HG03139 (cell line): ENCODE data around the gene NOX1.

Experiments
- ATAC-seq: cut with Tn5 transposase; IDR thresholded peaks from one replicate; pipeline ENCODE4 v1.9.1; 2021; ENCODE audit not compliant: unreplicated experiment

Gene NOX1

DNA sequence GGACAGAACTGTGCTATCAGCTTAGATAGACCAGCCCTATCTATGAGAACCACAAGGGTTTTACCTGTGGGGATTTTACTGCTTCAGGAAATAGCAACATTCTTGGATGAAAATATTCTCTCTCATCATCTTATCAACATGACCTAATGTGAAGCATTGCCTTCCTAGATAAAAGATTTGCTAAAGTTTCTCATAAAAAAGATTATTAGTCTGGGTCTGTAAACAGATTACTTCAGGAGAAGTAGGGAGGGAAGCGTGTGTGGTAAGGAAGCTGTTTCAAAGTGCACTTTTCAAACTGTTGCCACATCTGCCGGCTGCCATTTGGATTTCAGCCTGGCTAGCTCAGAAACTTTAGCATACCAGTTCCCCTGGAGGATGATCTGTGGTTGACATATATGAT, at the start of gene NOX1:
TSS of gene NOX1 (minus strand) at position 35 of the 400 bp plus-strand sequence. CDS start 220 bp downstream, outside the sequence.
- no peak for ATAC-seq

DNA sequence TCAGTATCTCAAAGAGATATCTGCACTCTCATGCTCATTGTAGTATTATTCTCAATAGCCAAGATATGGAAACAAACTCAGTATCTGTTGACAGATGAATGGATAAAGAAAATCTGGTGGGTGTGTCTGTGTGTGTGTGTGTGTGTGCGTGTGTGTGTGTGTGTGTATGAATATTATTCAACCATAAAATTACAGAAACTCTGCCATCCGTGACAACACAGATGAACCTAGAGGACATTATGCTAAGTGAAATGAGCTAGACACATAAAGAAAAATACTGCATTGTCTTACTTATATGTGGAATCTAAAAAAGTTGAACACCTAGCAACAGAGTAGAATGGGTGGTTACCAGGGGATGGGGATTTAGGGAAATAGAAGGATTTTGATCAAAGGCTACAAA, 41.4 kb upstream of the NOX1 start:
- no peak for ATAC-seq

DNA sequence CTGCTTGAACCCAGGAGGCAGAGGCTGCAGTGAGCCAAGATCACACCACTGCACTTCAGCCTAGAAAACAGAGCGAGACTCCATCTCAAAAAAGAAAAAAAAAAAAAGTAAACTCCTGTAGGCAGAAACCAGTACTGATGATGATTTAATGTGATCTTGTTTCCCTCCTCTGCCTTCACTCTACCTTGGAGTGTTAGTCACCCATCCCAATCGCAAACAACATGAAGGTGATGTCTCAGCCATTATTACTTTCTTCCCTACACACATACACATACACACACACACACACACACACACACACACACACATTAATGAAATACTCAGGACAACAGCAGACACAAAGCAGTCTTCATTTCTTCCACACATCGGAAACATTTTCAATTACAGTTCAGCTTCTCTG, 39.0 kb upstream of the NOX1 start:
- ATAC-seq: no peak

DNA sequence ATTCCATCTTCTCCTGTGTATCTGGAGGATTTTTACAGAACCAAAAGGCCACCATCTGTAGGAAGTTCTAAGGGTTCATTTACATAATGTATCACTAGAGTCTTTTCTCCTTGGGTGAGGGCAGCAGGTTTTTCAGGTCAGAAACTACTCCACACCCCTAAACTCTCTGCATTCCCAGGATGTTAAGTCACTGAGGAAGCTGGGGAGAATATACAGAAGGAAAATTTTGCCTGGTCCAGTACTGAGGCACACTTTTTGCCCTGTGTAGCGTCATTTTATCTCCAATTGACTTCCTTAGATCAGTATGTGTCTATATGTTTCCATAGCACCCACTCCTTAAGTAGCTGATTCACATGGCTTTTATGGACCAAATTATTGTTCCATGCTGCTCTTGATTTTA, 37.6 kb upstream of the NOX1 start:
- ATAC-seq: no peak

DNA sequence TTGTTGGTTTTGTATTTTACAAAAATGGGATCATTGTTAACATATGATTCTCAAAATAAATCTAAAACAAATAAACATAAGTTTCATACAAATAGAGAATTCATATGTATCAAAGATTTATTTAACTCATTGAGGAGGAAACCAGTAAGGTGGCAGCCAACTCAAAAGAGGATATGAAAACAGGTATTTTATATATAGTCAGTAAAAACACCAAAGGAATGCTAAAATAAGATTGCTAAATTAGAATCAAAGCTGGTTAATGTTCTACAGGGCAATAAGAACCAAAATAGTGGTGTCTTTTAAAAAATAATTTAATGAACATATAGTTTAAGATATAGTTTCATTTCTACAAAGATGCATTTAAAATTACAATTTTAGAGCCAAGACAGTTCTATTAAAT, 31.5 kb upstream of the NOX1 start:
- ATAC-seq: no peak

DNA sequence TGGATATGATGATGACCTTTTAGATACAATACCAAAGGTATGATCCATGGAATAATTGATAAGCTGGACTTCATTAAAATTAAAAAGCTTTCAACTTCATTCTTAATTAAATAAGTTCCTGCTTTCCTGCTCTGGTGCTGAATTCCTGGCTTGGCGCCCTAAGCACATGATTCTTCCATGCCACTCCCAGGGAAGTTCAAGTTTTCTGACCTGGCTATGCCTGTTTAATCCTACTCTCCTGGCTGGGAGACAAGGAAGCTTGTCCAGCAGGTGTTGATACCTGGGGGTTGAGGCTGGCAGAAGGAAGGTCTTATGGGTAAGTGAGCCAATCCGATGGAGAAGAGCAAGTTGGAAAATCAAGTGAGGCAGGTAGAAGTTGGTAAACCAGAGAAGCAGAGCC, 30.3 kb upstream of the NOX1 start:
- ATAC-seq: no peak

GRCh38 chrX:100895365-100896075, 21.4 kb upstream of the NOX1 start:
- no peak for ATAC-seq

- no peak for ATAC-seq
Observed at GRCh38 chrX:100883654-100884053, 9.5 kb upstream of the NOX1 start.

GRCh38 chrX:100880368-100880767, 6.2 kb upstream of the NOX1 start:
- no peak for ATAC-seq

- ATAC-seq: no peak
Observed at GRCh38 chrX:100871594-100872560, 2.3 kb downstream of the NOX1 start.

GRCh38 chrX:100870527-100870926, 3.6 kb downstream of the NOX1 start:
- ATAC-seq: no peak

GRCh38 chrX:100868273-100868672, 5.9 kb downstream of the NOX1 start:
- ATAC-seq: no peak

GRCh38 chrX:100864657-100865391, 9.3 kb downstream of the NOX1 start:
- no peak for ATAC-seq

DNA sequence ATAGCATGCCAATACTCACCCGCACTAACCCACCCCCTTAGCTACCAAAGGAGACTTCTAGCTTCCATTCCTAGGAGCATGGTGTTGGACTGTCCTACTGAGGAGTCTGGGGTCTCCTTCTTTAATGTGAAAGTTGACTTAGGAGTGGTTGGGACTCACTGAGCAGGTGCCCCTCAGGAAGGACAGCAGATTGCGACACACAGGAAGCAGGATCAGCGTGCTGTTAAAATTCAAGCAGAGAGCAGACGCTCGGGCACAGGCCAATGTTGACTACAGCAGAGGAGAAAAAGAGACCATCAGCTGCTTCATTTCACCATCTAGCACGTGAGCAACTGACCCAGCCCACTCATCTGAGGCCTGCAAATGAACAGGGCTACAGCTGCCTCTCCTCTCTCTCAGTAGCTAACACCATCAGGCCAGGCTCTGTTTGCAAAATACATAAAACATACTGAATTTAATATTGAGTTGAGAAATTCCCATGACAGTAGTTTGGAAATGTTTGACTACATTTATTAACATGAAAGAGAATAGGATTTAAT, 10.8 kb downstream of the NOX1 start:
- no peak for ATAC-seq

DNA sequence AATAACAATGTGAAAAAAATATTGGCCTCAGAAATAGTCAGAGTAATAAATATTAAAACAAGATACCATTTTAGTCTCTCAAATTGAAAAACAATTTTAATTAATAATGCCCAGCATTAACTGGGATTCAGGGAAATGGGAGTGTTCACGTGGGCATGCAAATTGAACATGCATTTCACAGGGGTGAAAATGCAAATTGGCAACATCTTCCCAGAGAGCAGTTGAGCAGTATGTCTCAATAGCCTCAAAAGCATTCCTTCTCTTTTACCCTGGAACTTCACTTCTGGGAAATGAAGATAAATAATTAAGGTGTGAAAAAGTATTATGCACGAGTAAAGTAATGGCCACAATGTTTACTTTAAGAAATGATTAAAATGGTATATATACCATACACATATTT, 21.3 kb downstream of the NOX1 start:
- ATAC-seq: no peak

DNA sequence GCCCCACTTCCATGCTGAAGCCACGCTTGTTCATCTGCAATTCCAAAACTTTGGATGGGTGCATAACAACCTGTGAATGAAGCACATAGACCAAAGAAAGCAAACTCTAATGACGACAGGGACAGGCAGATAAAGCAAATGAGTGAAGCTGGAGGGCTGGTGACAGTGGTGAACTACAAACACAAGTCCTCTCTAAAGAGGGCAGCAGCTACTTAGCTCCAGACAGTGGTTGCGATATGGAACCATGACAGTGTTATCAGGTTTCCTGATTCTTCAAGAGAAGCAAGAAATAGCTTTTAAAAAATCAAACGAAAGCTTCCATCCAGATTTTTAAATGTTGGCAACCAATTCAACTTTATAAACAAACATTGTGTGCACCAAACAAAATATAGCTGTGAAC, 23.8 kb downstream of the NOX1 start:
- ATAC-seq: no peak

DNA sequence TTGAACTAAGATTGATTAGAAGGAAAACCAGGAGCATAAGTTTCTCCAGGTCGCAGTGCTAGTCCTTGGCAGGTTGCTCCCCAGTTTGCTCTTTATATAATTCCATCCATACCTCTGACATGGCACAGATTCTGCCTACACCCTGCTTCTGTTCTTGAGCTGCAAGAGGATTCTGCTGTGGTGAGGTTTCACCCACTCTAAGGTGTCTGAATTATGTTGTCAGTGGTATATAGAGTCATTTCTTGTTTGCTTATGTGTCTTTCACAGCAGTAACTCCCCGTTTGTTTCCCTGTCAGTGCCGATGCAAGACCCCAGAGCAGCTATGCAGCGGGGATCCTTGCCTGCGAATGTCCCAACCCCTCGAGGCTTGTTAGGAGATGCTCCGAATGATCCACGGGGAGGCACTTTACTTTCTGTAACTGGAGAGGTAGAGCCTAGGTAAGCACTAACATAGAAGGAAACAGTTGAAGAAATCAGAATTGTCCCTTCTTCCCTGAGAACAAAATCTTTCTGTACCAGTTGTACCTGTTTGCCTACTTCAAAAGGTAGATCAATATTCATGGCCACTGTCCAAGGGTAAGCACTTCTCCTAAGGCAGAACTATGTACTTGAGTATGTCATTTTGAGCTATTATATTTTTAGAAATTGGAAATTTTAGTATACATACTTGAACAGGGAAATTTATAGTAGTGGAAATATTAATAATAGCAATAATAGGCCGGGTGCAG, 42.8 kb downstream of the NOX1 start:
- ATAC-seq: no peak

- no peak for ATAC-seq
Observed at GRCh38 chrX:100830547-100830946, 43.6 kb downstream of the NOX1 start.

- ATAC-seq: no peak
Observed at GRCh38 chrX:100830143-100830542, 44.0 kb downstream of the NOX1 start.

GRCh38 chrX:100829730-100830129, 44.4 kb downstream of the NOX1 start:
- no peak for ATAC-seq
